Posterior cingulate gyrus (tissue), 11 donors: Measurements from ENCODE around the gene MARK4.
"Not testable (repeated sequence)": the region's sequence is repeated elsewhere in the genome, so short reads cannot be mapped to it uniquely, and the experiment has no call there.

Experiments used
- DNase-seq, 10 donors: peaks; one replicate each; pipeline versions ENCODE4 v3.0.0 to v3.0.0-alpha.2; 2020 to 2021; ENCODE audit warnings: mixed read lengths in 3 of 10
- intact Hi-C: fragments of 100-400 bp; cut with DNase I; formaldehyde crosslinking; loops from one replicate; pipeline ENCODE4 v1.15.1; 2023

Gene MARK4

DNA sequence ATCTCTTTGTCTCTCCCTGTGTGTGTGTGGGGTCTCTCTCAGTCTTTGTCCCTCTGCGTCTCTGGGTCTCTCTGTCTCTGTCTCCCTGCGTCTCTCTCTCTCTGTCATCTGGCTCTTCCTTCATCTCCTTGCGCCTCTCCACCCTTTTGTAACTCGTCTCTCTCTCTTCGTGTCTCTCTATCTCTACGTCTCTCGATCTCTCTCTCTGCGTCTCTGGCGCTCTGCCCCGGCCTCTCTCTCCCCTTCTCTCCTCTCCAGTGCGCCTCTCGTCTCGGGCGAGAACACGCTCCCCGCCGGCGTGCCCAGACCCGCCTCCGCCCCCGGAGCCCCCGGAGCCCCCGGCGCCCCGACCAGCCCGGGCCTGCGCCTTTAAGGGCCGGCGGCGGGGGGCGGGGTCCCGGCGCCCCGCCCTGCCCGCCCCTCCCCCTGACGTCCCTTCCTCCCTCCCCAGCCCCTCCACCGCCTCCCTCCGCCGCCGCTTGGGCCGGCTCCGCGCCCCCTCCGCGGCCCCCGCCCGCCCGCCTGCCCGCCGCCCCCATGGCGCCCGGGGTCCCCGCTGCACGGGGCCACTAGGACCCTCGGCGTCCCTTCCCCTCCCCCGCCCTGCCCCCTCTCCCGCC, at the start of gene MARK4:
MARK4 (plus strand) TSS at position 440 of the 620 bp plus-strand sequence. CDS start 318 bp downstream, outside the sequence.
- intact Hi-C loops, result loop anchor here (5.0 kb wide), 1 partner anchor 159 kb away; the partner anchor contains the start of gene PPP1R37
- peak in 7 of 10 donors; percentile 30 to 89 (median 49) for DNase-seq

DNA sequence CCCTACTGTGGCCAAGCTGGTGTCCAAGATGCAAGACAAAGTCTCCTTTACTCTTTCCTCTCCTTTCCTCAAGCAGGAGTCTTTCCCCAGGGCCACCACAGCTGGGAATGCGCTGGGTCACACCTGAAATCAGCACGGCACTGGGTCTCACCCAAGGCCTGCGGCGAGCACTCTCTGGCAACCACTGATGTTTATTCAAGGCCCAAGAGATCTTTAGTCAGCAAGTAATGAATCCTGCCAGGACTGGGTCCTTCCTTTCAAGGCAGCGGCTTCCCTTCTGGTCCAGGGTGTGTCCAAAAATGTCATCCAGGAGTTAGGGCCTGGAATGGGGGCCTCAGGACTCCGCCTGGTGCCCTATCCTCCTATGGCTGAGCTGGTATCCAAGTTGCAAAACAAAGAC, 48.4 kb upstream of the MARK4 start:
- intact Hi-C loops, result loop anchor here (5.0 kb wide), 1 partner anchor 135 kb away; no protein-coding TSS in a partner anchor

DNA sequence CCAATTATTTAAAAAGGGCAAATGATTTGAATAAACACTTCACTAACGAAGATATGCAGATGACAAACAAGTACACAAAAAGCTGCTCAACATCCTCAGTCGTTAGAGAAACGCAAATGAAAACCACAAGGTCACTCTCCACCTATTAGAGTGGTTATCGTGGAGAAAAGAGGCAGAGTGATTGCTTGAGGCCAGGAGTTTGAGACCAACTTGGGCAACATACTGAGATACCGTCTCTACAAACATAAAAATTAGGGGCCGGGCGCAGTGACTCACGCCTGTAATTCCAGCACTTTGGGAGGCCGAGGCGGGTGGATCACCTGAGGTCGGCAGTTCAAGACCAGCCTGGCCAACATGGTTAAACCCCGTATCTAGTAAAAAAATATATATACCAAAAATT, 45.3 kb upstream of the MARK4 start:
- intact Hi-C loops, result no loop called here
- DNase-seq, result no peak

More for the DNA sequence above, 48.4 kb upstream of the MARK4 start:
- DNase-seq, result no peak

DNA sequence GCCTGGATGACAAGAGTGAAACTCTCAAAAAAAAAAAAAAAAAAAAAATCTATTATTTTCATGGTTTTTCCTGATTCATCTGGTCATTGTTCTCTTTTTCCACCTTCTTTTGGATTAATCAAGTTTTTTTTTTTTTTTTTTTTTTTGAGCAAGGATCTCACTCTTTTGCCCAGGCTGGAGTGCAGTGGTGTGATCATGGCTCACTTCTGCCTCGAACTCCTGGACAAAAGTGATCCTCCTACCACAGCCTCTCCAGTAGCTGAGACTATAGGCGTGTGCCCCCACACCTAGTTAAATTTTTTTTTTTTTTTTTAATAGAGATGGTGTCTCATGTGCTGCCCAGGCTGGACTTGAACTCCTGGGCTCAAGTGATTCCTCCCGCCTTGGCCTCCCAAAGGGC, 44.7 kb upstream of the MARK4 start:
- no peak for DNase-seq
- intact Hi-C loops, result no loop called here

DNA sequence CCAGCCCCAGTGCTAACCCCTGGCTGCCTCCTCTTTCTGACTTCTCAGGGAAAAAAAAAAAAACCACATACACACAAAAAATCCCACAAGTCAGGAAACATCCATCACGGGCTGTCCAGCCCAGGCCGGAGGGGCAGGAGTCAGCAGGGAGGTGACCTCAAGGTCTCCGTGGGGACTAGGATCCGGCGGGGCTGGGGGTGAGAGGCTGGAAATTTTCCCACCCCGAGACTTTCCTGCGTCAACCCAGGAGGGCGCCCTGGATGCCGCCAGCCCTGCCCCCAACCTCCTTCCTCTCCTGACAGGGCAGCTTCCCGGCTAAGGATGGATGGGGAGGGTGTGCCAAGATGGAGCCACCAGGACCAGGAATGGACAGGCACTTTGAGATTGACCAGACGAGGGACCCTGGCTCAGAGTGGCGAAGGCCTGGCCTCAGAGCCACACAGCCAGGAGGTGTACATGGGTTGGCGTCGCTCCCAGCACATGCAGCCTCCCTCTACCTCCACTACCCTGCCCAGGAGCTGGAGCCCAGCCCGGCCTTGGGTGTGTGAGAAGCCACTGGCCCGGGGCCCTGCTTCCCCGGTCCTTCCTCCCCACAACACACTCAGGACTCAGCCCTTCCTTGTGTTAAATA, 39.2 kb upstream of the MARK4 start:
- DNase-seq, result no peak
- intact Hi-C loops, result no loop called here

DNA sequence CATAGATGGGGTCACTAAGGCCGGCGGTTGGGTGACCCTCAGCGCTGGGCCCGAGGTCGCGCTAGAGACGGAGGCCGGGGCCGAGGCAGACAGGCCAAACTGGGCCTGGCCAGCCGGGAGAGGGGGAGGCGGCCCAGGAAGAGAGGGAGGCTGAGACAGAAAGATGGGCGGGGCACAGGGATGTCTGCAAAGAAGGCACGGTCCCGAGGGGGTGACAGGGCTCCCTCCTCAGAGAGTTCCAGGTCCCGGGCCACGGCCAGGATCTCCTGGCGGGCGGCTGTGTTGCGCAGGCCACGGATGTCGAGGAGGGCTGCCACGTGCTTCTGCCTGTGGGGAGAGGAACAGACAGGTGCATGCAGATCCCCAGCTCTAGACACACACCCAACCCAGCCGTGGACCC, 38.0 kb upstream of the MARK4 start:
- DNase-seq, result peak in 1 of 10 donors; percentile 82
- intact Hi-C loops, result no loop called here

DNA sequence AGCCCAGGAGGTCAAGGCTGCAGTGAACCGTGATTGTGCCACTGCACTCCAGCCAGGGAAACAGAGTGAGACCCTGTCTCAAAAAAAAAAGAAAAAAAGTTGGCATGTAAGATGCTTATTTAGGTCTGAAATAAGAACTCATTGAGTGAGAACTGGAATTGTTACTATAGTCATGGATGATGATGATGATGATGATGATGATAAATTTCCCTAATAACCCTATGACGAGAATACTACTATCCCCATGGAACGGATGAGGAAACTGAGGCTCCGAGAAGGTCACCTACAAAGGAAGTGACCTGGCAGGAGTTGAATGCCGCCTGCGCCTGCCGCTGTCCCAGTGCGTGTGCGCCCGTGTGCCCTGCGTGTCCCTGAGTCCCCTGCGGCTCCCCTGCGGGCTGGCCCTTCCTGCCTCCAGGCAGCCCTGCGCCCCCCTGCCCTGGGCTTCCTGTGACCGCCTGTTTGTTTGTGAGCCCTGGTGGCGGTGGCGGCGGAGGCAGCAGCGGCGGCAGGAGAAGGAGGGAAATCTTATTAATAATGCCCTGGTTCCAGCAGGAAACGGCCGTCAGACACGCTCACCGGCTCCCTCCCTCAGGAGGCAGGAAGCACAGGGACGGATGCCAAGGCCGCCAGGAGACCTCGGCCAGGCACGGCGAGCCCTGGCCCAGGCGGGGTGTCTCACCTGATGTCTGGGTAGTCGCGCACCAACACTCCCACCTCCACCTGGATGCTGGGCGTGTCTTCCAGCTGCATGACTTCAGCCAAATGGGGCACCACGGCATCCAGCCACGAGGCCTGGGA, 35.5 kb upstream of the MARK4 start:
- peak in 1 of 10 donors; percentile 34 for DNase-seq
- intact Hi-C loops, result no loop called here

DNA sequence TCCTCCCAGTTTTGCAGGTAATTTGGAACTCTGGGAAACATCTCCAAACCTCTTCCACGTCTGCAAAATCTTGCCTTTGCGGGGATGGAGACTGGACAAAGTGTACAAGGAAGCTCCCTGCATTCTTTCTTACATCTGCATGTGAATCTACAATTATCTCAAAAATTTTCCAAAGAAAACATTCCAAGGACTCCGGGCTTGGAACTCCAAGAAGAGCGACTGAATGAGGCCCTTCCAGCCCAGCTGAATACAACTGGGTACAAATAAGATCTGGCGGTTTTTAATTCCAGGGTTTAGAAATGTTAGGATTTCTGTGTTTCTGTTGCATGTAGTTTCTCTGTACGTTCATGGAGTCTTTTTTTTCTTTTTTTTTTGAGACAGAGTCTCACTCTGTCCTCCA, 34.4 kb upstream of the MARK4 start:
- intact Hi-C loops, result no loop called here
- no peak for DNase-seq

DNA sequence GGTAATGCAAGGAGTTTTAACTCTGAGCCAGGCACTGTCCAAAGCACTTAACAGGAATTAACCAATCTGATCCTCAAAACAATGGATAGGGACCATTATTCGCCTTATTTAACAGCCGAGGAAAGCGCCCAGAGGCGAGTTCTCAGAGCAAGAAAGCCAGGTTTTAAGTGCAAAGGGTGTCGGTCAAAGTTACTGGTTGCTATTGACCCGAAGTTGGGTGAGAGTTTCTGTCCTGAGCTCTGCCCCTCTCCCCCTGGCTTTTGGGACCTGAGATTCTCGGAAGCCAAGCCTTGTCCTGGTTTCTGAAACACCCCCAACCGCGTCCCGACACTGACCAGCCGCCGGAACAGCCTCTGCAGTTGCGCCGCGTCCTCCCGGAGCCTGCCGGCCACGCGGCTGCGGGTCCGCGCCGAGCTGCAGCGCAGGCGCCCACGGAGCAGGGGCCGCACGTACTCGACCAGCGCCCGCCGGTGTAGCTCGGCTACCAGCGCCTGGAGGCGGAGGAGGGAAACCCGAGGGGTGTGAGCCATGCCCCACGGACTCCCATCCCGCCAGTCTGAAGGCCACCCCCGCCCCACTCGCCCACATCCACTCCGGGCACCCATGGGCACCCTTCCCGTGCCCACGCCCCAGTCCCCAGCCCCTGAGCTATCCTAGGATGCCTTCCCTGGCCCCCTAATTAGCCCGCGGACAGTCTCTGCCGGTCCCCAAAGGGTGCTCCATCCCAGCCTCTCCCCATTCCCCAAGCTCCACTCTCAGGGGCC, 33.7 kb upstream of the MARK4 start:
- DNase-seq, result no peak
- intact Hi-C loops, result no loop called here

DNA sequence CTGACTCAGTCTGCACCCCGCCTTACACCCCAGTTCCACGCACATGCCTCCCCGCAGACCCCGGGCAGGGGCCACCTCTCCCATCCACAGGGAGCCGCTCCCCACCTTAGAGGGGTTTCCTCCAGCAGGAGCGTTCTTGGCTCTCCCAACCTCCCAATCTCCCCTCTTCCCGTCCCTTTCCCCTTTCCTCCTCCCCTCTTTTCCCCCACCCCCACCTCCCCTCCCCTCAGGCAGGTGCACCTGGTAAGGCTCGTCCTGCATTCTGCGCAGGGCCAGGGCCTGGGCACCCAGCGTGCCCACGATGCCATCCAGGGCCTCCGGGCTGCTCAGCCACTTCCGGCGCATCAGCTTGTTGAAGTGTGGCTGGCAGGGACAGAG, 33.1 kb upstream of the MARK4 start:
- DNase-seq, result peak in 1 of 10 donors; percentile 31
- intact Hi-C loops, result no loop called here

DNA sequence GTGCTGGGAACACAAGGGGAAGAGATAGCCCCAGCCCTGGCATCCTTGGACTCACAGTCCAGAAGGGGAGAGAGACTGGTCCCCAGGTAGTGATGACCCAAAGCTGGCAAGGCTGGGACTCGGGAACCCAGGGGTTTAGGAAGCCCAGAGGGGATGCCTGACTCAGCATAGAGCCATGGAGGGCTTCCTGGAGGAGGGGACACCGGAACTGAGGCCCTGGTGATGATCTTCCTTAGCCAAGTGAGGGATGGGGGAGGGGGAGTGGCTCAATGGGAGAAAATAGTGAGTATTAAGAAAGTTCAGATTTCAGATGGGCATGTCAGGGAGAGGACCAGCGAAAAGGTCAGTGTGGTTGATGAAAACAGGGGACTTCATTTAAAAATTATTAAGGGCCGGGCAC, 32.6 kb upstream of the MARK4 start:
- DNase-seq, result no peak
- intact Hi-C loops, result no loop called here

DNA sequence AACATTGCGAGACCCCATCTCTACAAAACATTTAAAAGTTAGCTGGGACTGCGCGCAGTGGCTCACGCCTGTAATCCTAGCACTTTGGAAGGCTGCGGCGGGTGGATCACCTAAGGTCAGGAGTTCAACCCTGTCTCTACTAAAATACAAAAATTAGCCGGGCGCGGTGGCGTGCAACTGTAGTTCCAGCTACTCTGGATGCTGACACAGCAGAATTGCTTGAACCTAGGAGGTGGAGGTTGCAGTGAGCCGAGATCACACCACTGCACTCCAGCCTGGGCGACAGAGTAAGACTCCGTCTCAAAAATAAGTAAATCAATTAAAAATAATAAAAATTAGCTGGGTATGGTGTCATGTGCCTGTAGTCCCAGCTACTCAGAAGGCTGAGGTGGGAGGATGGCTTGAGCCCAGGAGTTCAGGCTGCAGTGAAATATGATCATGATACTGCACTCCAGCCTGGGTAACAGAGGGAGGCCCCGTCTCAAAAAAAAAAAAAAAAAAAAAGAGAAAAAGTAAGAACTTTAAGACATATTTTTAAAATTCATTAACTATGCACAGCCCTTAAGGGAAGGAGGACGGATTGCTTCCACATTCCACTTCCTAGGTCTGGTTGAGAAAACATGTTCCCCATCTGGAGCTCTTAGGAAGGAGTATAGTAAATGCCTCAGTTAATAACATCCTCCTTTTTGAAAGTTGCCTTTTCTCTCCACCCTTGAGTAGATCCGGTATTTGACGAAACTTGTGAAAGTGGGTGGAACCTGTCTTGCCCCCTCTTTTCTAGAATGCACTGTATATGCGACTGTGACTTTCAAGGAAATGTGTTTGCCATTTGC, 31.9 kb upstream of the MARK4 start:
- intact Hi-C loops, result no loop called here
- no peak for DNase-seq

DNA sequence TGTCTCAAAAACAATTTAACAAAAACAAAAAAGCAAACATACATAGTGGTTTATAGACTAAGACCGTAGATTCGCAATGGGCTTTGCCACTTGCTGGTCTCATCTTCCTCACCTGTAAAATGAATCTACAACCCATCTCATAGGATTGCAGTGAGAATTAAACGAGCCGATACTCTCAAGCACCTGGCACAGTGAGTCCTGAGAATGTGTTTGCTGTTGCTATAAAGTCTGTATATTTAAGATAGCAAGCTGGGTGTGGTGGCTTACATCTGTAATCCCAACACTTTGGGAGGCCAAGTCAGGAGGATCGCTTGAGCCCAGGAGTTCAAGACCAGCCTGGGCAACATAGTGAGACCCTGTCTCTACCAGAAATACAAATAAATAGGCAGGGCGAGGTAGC, 28.3 kb upstream of the MARK4 start:
- intact Hi-C loops, result no loop called here
- DNase-seq, result no peak

DNA sequence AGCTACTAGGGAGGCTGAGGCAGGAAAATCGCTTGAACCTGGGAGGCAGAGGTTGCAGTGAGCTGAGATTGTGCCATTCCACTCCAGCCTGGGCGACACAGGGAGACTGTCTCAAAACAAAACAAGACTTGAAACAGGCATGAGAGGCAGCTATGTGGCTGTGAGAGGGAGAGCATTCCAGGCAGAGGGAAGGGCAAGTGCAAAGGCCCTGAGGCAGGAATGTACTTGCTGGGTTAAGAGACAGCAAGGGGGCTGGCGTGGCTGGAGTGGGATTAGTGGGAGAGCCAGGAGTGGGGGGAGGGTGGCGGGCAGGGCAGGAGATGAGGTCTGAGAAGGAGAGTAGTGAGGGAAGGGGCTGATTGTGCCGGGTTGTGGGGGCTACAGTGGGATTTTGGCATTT, 27.2 kb upstream of the MARK4 start:
- DNase-seq, result no peak
- intact Hi-C loops, result no loop called here

DNA sequence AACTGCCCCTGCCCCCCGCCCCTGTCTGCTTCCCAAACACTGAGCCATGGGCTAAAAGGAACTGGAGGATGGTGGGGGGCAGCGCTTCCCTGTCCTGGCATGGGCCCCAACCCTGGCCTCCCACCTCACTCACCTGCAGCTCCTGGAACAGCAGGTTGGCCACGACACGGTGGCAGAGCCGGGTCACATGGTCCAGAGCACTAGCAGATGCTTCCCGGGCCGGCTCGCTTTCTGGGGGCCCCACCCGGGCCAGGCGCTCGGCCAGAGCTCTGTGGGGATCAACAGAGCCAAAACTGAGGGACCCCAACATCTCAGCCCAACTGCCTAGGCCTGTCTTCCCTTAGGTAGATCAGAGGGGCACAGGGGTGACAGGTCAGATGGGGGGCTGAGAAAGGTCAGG, 26.4 kb upstream of the MARK4 start:
- no peak for DNase-seq
- intact Hi-C loops, result no loop called here

DNA sequence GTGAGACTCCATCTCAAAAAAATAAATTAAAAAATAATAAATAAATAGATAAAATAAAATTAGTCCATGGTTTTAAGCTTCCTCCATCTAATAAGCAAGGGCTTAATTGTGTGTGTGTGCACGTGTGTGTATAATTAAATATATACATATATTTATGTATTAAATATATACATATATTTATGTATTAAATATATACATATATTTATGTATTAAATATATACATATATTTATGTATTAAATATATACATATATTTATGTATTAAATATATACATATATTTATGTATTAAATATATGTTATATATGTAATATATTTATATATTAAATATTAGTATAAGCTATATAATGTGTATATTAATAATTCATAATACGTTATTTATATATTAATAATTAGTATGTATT, 22.0 kb upstream of the MARK4 start:
- intact Hi-C loops, DNase-seq: not testable (repeated sequence)

DNA sequence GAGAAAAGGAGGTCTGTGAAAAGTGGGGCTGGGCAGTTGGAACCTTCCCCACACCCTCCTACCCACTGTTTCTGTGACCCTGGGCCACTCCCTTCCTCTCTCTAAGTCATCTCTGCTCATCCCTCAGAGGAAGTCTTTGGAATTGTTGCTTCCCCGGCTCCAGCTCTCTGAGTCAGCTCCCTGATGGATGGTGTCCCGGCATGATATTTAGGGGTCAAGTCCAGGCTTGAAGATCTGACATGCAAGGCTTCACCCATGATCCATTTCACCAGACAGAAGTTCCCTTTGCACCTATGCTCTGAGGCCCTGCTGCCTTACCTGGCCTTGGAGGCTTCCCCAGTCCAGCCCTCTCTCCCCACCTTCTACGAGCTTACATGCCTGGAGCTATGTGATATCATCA, 19.2 kb upstream of the MARK4 start:
- DNase-seq, result no peak
- intact Hi-C loops, result no loop called here

DNA sequence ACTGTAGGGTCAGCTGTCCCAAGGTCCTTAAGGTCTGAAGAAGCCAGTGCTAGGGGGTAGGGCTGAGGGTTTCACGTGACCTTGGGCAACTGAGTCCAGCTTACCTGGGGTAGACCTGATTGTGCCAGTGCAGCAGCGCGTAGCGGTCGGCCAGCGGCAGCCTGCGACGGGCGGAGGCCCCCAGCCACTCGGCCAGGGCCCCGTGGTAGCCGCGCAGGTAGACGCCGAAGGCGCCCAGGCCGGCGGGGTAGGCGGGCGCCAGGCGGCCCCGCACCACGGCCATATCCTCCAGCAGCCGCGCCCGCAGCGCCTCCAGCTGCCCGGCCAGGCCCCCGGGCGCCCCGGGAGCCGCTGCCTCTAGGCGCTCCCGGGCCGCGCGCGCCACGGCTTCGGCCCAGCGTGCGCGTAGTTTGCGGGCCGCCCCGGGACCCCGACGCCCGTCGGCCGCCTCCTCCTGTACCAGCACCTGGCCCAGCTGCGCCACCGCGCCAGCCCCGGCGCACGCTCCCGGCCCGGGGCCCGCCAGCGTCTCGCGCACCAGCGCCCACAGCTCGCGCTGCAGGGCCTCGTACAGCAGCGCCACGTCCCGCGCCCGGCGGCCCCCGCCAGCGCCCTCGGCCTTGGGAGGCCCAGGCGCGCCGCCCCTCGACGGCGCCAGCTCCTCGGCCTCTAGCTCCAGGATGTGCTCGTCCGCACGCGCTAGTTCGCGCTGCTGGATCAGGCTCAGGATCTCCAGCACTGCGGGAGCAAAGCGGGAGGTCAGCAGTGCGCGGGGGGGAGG, 16.8 kb upstream of the MARK4 start:
- intact Hi-C loops, result no loop called here
- no peak for DNase-seq

DNA sequence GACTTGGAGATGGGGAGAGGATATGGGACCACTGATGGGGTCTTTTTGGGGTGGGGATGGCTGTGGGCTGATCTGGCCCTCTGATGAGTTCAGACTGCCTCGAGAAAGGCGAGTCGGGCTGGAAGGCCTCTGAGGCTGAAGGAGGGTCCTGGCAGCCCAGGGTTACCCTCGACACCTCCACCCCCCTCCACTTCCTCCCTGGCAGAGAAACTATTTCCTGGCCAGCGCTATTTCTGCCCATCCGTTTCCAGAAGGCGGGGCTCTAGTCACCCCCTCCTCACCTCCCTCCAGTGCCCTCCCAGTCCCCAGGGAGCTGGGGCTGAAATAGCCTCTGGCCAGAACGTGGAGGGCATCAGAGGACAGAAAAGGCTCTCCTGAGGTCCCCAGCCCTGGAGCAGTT, 15.6 kb upstream of the MARK4 start:
- intact Hi-C loops, result no loop called here

More for the DNA sequence above, 15.6 kb upstream of the MARK4 start:
- no peak for DNase-seq
